Measurements from ENCODE around the gene ADAD1. TPM values are rescaled to one million over a fixed set of nuclear protein-coding genes. Genes with fewer than 3 reads are reported as not detected.

The ADAD1 gene
- total and polyA plus RNA-seq, 2 of the 4 experiments (the other 2 are of a cell fraction): not detected

- Histone ChIP-seq H3K36me3 (ENCODE audit: control insufficient read depth, insufficient read depth, low read length) (peaks cover 11% of the 10 kb centered on the region), H4K8ac (ENCODE audit: low read depth in 2 of 2, low read length in 2 of 2) (no peak overlapping the region), H3K4me1 (ENCODE audit: control insufficient read depth, insufficient read depth, low read length) (peaks cover 4% of the 10 kb centered on the region; the same call in 1 of the 2 replicates), H3K9ac (ENCODE audit: low read depth, low read length) (no peak overlapping the region), H3K4me2 (ENCODE audit: low read depth, low read length) (no peak overlapping the region), H2BK20ac (ENCODE audit: low read depth, low read length) (no peak overlapping the region), H2BK120ac (ENCODE audit: low read depth, low read length) (no peak overlapping the region), H3K79me1 (ENCODE audit: low read depth in 1 of 2, low read length in 2 of 2) (no peaks in the 10 kb centered on the region), H3K23ac (ENCODE audit: low read depth, low read length) (no peak overlapping the region), H2AK5ac (ENCODE audit: low read depth, low read length) (no peak overlapping the region), H3K27me3 (ENCODE audit: control insufficient read depth, insufficient read depth, low read length) (no peaks in the 10 kb centered on the region), H4K91ac (ENCODE audit: insufficient read depth, low read depth, low read length) (no peak overlapping the region), H3K27ac (ENCODE audit: insufficient read depth, low read length) (no peak overlapping the region), H3K18ac (ENCODE audit: low read depth, low read length) (no peak overlapping the region), H3K4me3 (ENCODE audit: insufficient read depth, low read depth, low read length) (no peak overlapping the region), H3K56ac (ENCODE audit: extremely low read depth, insufficient read depth, low read length) (no peak overlapping the region), H3K4ac (ENCODE audit: low read depth, low read length) (no peak overlapping the region), H3K14ac (replicated peaks; ENCODE audit: low read depth, low read length) (no peak overlapping the region), H2AFZ (replicated peaks; ENCODE audit: low read length, poor library complexity) (no peak overlapping the region), H2AK9ac (replicated peaks; ENCODE audit: low read depth, low read length, poor library complexity) (no peak overlapping the region), H2BK15ac (ENCODE audit: low read depth, low read length) (no peak overlapping the region), H2BK5ac (ENCODE audit: low read depth, low read length, poor library complexity, severe bottlenecking) (no peak overlapping the region), H3K9me3 (ENCODE audit: control insufficient read depth, insufficient read depth, low read length) (no peaks in the 10 kb centered on the region), H3K9me1 (ENCODE audit: insufficient read depth, low read length) (no peaks in the 10 kb centered on the region; the same call in 1 of the 2 replicates), H4K5ac (ENCODE audit: low read depth, low read length) (no peak overlapping the region), H4K20me1 (ENCODE audit: insufficient read depth, low read length) (no peaks in the 10 kb centered on the region)
- DNase-seq (no peak), ATAC-seq (ENCODE audit: low read depth) (no peak)
- ChIA-PET POLR2A (ENCODE audit: unreplicated experiment) (no interaction called here), CTCF (no interaction called here)
- dilution Hi-C loops (cut with HindIII; ENCODE audit: low sequenced_read_pairs, unreplicated experiment): no loop called here
- no TSS peak for BruUV-seq (replicated peaks)
- in situ Hi-C loops (cut with MboI; ENCODE audit: low sequenced_read_pairs): no loop called here
- TF ChIP-seq, protein P1, sequence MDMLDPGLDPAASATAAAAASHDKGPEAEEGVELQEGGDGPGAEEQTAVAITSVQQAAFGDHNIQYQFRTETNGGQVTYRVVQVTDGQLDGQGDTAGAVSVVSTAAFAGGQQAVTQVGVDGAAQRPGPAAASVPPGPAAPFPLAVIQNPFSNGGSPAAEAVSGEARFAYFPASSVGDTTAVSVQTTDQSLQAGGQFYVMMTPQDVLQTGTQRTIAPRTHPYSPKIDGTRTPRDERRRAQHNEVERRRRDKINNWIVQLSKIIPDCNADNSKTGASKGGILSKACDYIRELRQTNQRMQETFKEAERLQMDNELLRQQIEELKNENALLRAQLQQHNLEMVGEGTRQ (IDR thresholded peaks at IDR 0.05; ENCODE audit: low read depth, low read length): no peak
- TF ChIP-seq CEBPB (IDR thresholded peaks at IDR 0.05; ENCODE audit: low read depth, low read length) (no peak), MAFK (IDR thresholded peaks at IDR 0.05; ENCODE audit: low read depth, low read length) (no peak), RFX5 (IDR thresholded peaks at IDR 0.05; ENCODE audit: low read depth, low read length) (no peak), POLR2A (IDR thresholded peaks at IDR 0.05; ENCODE audit: low read depth, low read length) (no peak), CHD1 (IDR thresholded peaks at IDR 0.05; ENCODE audit: low read depth, low read length) (no peak)
- intact Hi-C loops (cut with micrococcal nuclease): no loop called here
- no CpG with 5 or more reads among the region's 4 CpGs for WGBS, 2 experiments (ENCODE audit: extremely low coverage in 2 of 2, insufficient read length in 1 of 2)
Measured at GRCh38 chr4:122331195-122331594, 47.6 kb upstream of the ADAD1 start.
